A673 (cell line): Measurements from ENCODE around the gene ACSL4.
"Not testable (repeated sequence)": the region's sequence is repeated elsewhere in the genome, so short reads cannot be mapped to it uniquely, and the experiment has no call there.

ENCODE experiments used
- EZH2 ChIP-seq: fragments of 200-600 bp; sonication (generic); IDR thresholded peaks from 2 replicates; pipeline ENCODE4 v1.6.1; 2017; ENCODE audit warnings: borderline replicate concordance, low read depth, mild to moderate bottlenecking, mixed read lengths, antibody characterized with exemption, low read length; ENCODE audit not compliant: poor library complexity, severe bottlenecking
- TF ChIP-seq, protein P1 (sequence below): fragments of 300-800, 200-600 bp; sonication (generic); conservative IDR thresholded peaks from 2 replicates; pipeline ENCODE4 v1.5.1; 2017; ENCODE audit warnings: low read depth, mild to moderate bottlenecking, antibody characterized with exemption, low read length, moderate library complexity, mixed read lengths

DNA sequence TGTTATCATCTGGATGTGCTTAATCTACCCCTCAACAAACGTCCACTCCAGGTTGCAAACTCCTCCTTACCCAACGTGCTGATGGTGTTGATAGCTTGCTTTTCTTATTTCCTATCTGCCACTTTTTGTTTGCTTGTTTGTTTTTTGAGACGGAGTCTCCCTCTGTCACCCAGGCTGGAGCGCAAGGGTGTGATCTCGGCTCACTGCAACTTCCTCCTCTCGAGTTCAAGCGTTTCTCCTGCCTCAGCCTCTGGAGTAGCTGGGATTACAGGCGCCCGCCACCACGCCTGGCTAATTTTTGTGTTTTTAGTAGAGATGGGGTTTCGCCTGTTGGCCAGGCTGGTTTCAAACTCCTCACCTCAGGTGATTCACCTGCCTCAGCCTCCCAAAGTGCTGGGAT, 7.8 kb upstream of the ACSL4 start:
- TF ChIP-seq, protein P1, sequence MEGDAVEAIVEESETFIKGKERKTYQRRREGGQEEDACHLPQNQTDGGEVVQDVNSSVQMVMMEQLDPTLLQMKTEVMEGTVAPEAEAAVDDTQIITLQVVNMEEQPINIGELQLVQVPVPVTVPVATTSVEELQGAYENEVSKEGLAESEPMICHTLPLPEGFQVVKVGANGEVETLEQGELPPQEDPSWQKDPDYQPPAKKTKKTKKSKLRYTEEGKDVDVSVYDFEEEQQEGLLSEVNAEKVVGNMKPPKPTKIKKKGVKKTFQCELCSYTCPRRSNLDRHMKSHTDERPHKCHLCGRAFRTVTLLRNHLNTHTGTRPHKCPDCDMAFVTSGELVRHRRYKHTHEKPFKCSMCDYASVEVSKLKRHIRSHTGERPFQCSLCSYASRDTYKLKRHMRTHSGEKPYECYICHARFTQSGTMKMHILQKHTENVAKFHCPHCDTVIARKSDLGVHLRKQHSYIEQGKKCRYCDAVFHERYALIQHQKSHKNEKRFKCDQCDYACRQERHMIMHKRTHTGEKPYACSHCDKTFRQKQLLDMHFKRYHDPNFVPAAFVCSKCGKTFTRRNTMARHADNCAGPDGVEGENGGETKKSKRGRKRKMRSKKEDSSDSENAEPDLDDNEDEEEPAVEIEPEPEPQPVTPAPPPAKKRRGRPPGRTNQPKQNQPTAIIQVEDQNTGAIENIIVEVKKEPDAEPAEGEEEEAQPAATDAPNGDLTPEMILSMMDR: not testable (repeated sequence)
- not testable (repeated sequence) for TF ChIP-seq EZH2
